Neural progenitor cell (in vitro differentiated cells): ENCODE measurements around the gene NFIX. TPM values are rescaled to one million over a fixed set of nuclear protein-coding genes. Genes with fewer than 3 reads are reported as not detected.
A peak's percentile ranks its signal among the peaks of the same experiment; 100 is the strongest.

Experiments used
- DNase-seq: peaks from one replicate; pipeline ENCODE4 v3.0.0-alpha.2; 2016; ENCODE audit warnings: low spot score
- H2AFZ ChIP-seq: fragments of 200-600 bp; sonication (generic); replicated peaks from 2 replicates; pipeline ENCODE4 v1.6.1; 2016; ENCODE audit warnings: antibody characterized with exemption
- H3F3A ChIP-seq: fragments of 200-600 bp; sonication (generic); 2 replicates; pipeline ENCODE4 v1.6.1; 2016; ENCODE audit warnings: antibody characterized with exemption, low read depth
- H3K27ac ChIP-seq: fragments of 200-600 bp; sonication (generic); 2 replicates; pipeline ENCODE4 v1.5.1; 2016; ENCODE audit warnings: mild to moderate bottlenecking
- H3K27me3 ChIP-seq: fragments of 200-600 bp; sonication (generic); 2 replicates; pipeline ENCODE4 v1.6.1; 2016; ENCODE audit warnings: mild to moderate bottlenecking, moderate library complexity
- H3K36me3 ChIP-seq: fragments of 200-600 bp; sonication (generic); 2 replicates; pipeline ENCODE4 v1.5.1; 2016
- H3K4me1 ChIP-seq: fragments of 200-600 bp; sonication (generic); 2 replicates; pipeline ENCODE4 v1.6.1; 2016; ENCODE audit warnings: mixed run types
- H3K4me2 ChIP-seq: fragments of 200-600 bp; sonication (generic); 2 replicates; pipeline ENCODE4 v1.6.1; 2016
- H3K4me3 ChIP-seq: fragments of 200-600 bp; sonication (generic); 2 replicates; pipeline ENCODE4 v1.5.1; 2016
- H3K79me2 ChIP-seq: fragments of 200-600 bp; sonication (generic); 2 replicates; pipeline ENCODE4 v1.6.1; 2016; ENCODE audit warnings: low read depth
- H3K9ac ChIP-seq: fragments of 200-600 bp; sonication (generic); 2 replicates; pipeline ENCODE4 v1.6.1; 2016
- H3K9me3 ChIP-seq: fragments of 200-600 bp; sonication (generic); 2 replicates; pipeline ENCODE4 v1.5.1; 2016; ENCODE audit warnings: low read depth
- H4K20me1 ChIP-seq: fragments of 200-600 bp; sonication (generic); 2 replicates; pipeline ENCODE4 v1.6.1; 2016; ENCODE audit warnings: low read depth
- H3K27ac Mint-ChIP-seq: 3 replicates; pipeline ENCODE4 v1.8.0; 2021; ENCODE audit warnings: mixed read lengths
- H3K27me3 Mint-ChIP-seq: 2 replicates; pipeline ENCODE4 v1.8.0; 2022; ENCODE audit warnings: low read depth, mild to moderate bottlenecking, inconsistent platforms, moderate library complexity, mixed read lengths; ENCODE audit not compliant: insufficient read depth
- H3K36me3 Mint-ChIP-seq: 3 replicates; pipeline ENCODE4 v1.8.0; 2021; ENCODE audit warnings: mixed read lengths
- H3K4me1 Mint-ChIP-seq: 3 replicates; pipeline ENCODE4 v1.8.0; 2021; ENCODE audit warnings: mixed read lengths
- H3K4me3 Mint-ChIP-seq: 3 replicates; pipeline ENCODE4 v1.8.0; 2021; ENCODE audit warnings: mild to moderate bottlenecking, moderate library complexity, mixed read lengths
- H3K9me3 Mint-ChIP-seq: 3 replicates; pipeline ENCODE4 v1.8.0; 2020; ENCODE audit warnings: mixed read lengths
- EZH2 ChIP-seq: fragments of 200-600 bp; sonication (generic); IDR thresholded peaks from 2 replicates; pipeline ENCODE4 v1.6.1; 2017; ENCODE audit warnings: antibody characterized with exemption, mild to moderate bottlenecking, moderate library complexity
- EZH2phosphoT487 ChIP-seq: fragments of 200-600 bp; sonication (generic); IDR thresholded peaks from 2 replicates; pipeline ENCODE4 v1.6.1; 2017; ENCODE audit warnings: antibody characterized with exemption
- total RNA-seq: library from RNA; depleted of rRNA; stranded (reverse); fragments of >200 nt; gene quantifications from 2 replicates; pipeline ENCODE4 v1.2.3, GENCODE V29; 2015; ENCODE audit warnings: low replicate concordance
- TF ChIP-seq, protein P1 (sequence below): fragments of 200-600 bp; sonication (generic); IDR thresholded peaks from 2 replicates; pipeline ENCODE4 v1.5.1; 2017; ENCODE audit warnings: antibody characterized with exemption, mild to moderate bottlenecking

NFIX gene
- total RNA-seq, 1 donor from 2014 or later: 0.06 TPM

DNA sequence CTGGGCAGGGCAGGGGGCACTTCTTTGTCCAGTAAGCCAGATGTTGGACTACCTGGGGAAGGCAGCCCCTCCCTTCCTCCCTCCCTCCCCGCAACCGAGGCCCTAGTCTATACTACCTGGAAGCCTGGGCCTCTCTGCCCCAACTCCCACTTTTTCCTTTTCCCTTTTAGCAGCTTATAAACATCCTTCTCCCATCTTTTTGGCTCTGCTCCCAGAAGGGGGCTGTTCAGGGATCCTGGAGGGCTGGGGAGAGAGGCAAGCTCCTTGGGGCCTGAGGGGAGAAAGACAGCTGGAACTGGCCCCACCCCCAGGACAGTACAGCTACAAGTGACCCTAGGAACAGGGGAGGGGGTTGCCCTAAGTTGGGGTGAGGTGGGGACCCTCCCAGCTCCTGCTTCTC is 62.5 kb downstream of the NFIX start:
- Mint-ChIP-seq H3K27ac (no peak overlapping the region), H3K4me1 (peaks cover 49% of the 10 kb centered on the region), H3K27me3 (peaks cover 83% of the 10 kb centered on the region), H3K36me3 (no peaks in the 10 kb centered on the region), H3K9me3 (no peaks in the 10 kb centered on the region), H3K4me3 (no peak overlapping the region)
- H3K79me2 ChIP-seq: no peaks in the 10 kb centered on the region
- no peaks in the 10 kb centered on the region for H3K36me3 ChIP-seq
- H3F3A ChIP-seq: peaks cover 17% of the 10 kb centered on the region
- peaks cover 100% of the 10 kb centered on the region for H3K27me3 ChIP-seq
- H3K9me3 ChIP-seq: no peaks in the 10 kb centered on the region
- no peak overlapping the region for H2AFZ ChIP-seq
- no peak overlapping the region for H3K27ac ChIP-seq
- no peak overlapping the region for H3K4me3 ChIP-seq
- peaks cover 70% of the 10 kb centered on the region for H4K20me1 ChIP-seq
- no peak for DNase-seq
- peaks cover 74% of the 10 kb centered on the region for H3K4me1 ChIP-seq
- TF ChIP-seq, protein P1, sequence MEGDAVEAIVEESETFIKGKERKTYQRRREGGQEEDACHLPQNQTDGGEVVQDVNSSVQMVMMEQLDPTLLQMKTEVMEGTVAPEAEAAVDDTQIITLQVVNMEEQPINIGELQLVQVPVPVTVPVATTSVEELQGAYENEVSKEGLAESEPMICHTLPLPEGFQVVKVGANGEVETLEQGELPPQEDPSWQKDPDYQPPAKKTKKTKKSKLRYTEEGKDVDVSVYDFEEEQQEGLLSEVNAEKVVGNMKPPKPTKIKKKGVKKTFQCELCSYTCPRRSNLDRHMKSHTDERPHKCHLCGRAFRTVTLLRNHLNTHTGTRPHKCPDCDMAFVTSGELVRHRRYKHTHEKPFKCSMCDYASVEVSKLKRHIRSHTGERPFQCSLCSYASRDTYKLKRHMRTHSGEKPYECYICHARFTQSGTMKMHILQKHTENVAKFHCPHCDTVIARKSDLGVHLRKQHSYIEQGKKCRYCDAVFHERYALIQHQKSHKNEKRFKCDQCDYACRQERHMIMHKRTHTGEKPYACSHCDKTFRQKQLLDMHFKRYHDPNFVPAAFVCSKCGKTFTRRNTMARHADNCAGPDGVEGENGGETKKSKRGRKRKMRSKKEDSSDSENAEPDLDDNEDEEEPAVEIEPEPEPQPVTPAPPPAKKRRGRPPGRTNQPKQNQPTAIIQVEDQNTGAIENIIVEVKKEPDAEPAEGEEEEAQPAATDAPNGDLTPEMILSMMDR: no peak
- TF ChIP-seq EZH2: no peak
- H3K9ac ChIP-seq: no peak overlapping the region
- H3K4me2 ChIP-seq: peak overlapping the region; percentile 48

DNA sequence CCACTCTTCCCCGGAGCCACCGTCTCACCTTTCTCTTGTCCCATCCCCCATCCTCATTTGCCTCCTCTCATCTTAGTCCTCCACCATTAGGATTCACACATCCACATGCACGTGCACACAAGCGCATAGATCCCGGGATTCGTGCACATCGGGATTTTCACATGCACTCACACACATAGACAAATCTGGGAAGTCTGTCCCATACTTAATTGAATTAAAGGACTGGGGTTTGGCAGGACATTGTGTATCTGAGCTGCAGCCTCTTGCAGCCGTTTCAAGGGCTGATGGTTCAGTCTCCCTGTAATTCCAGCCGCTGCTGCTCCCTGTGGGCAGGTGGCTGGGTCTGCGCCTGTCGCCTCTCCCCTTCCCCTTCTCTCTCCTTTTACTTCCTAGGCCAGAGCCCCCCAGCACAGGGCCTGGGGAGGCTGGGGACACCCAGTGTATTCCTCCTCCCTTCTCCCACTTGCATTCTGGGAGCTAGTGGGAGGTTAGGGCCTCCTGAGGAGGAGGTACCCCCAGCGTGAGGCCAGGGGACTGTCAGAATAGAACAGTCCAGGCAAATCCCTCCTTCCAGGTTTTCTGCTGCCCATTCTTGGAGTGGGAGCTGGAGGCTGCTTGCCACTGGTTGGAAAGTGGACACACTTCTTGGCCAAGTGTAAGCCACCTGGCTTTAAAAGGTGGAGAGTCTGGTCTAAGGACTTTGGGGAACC is 63.8 kb downstream of the NFIX start:
- no peaks in the 10 kb centered on the region for H3K36me3 ChIP-seq
- no peaks in the 10 kb centered on the region for H3K9me3 ChIP-seq
- H3K27ac ChIP-seq: no peak overlapping the region
- H3K4me1 Mint-ChIP-seq: peaks cover 36% of the 10 kb centered on the region
- H3K9me3 Mint-ChIP-seq: no peaks in the 10 kb centered on the region
- peaks cover 61% of the 10 kb centered on the region for H3K4me1 ChIP-seq
- peak; percentile 50 for DNase-seq
- no peak overlapping the region for H3K27ac Mint-ChIP-seq
- no peak overlapping the region for H3K4me3 ChIP-seq
- peaks cover 100% of the 10 kb centered on the region for H3K27me3 ChIP-seq
- no peaks in the 10 kb centered on the region for H3K36me3 Mint-ChIP-seq
- peaks cover 59% of the 10 kb centered on the region for H4K20me1 ChIP-seq
- H2AFZ ChIP-seq: no peak overlapping the region
- no peaks in the 10 kb centered on the region for H3K79me2 ChIP-seq
- TF ChIP-seq, protein P1: peak; percentile 15
- TF ChIP-seq EZH2 (peak; percentile 36), EZH2phosphoT487 (no peak)
- H3K4me2 ChIP-seq: no peak overlapping the region
- H3K9ac ChIP-seq: no peak overlapping the region
- peak overlapping the region; percentile 72 for H3K4me3 Mint-ChIP-seq
- peaks cover 81% of the 10 kb centered on the region for H3K27me3 Mint-ChIP-seq
- peaks cover 17% of the 10 kb centered on the region for H3F3A ChIP-seq

DNA sequence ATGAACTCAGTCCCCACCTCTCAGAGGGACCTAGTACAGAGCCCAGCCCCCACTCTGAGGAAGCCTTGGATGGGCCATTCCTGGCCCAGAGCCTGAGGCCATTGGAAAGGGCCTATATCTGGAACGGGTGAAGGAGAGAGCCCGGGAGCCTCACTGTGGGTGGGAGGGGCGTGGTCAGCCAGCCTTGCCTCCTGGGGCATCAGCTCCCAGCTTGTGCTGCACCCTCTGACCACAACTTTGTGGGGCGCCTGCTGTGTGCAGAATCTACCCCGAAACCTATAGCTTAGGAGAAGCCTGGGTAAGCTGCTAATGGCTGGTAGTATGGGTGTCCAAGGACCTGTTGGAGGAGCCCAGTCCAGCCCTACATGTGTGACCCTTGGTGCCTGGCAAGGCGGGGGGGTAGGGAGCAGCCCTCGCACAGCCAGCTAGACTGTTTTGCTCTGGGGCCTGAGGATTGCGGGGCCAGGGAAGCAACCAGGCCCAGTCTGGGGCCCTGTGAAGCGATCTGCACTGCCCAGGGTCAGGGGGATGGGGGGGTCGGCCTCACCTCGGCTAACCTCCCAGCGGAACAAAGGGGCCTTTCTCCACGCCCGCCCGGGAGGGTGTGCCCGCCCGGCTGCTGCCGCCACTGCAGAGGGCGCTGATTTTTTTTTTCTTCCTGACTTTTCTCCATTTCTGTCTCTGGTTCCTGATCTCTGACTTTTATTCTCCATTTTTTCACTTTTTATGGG is 65.1 kb downstream of the NFIX start:
- Histone ChIP-seq H3K4me1 (peaks cover 48% of the 10 kb centered on the region), H3K9ac (no peak overlapping the region), H3K36me3 (no peaks in the 10 kb centered on the region), H2AFZ (no peak overlapping the region), H3K79me2 (no peaks in the 10 kb centered on the region), H3K4me3 (peak overlapping the region; percentile 32), H3F3A (peaks cover 17% of the 10 kb centered on the region), H3K4me2 (peak overlapping the region; percentile 68), H3K27ac (no peak overlapping the region), H3K9me3 (no peaks in the 10 kb centered on the region), H4K20me1 (peaks cover 50% of the 10 kb centered on the region), H3K27me3 (peaks cover 100% of the 10 kb centered on the region)
- DNase-seq: peak; percentile 63
- TF ChIP-seq EZH2phosphoT487 (no peak), EZH2 (no peak)
- TF ChIP-seq, protein P1: no peak
- Mint-ChIP-seq H3K36me3 (no peaks in the 10 kb centered on the region), H3K4me1 (peaks cover 29% of the 10 kb centered on the region), H3K9me3 (no peaks in the 10 kb centered on the region), H3K27ac (no peak overlapping the region), H3K27me3 (peaks cover 77% of the 10 kb centered on the region), H3K4me3 (peak overlapping the region; percentile 4)
